Ishikawa (cell line): ENCODE measurements around the gene BCDIN3D.

Source experiments
- CEBPB ChIP-seq: IDR thresholded peaks from 2 replicates; pipeline ENCODE4 v1.6.1; 2012
- EP300 ChIP-seq: IDR thresholded peaks from 2 replicates; pipeline ENCODE4 v1.6.1; 2012; ENCODE audit warnings: borderline replicate concordance
- TAF1 ChIP-seq: IDR thresholded peaks from 2 replicates; pipeline ENCODE4 v1.6.1; 2012; ENCODE audit warnings: low read depth, mild to moderate bottlenecking
- TCF12 ChIP-seq: IDR thresholded peaks from 2 replicates; pipeline ENCODE4 v1.6.1; 2012; ENCODE audit warnings: low read depth
- TEAD4 ChIP-seq: IDR thresholded peaks from 2 replicates; pipeline ENCODE4 v1.6.1; 2012
- YY1 ChIP-seq: IDR thresholded peaks from 2 replicates; pipeline ENCODE4 v1.6.1; 2012; ENCODE audit warnings: low read depth
- TF ChIP-seq, protein P1 (sequence below): IDR thresholded peaks from 2 replicates; pipeline ENCODE4 v1.6.1; 2012
- TF ChIP-seq, protein P2 (sequence below): IDR thresholded peaks from 2 replicates; pipeline ENCODE4 v1.6.1; 2012

DNA sequence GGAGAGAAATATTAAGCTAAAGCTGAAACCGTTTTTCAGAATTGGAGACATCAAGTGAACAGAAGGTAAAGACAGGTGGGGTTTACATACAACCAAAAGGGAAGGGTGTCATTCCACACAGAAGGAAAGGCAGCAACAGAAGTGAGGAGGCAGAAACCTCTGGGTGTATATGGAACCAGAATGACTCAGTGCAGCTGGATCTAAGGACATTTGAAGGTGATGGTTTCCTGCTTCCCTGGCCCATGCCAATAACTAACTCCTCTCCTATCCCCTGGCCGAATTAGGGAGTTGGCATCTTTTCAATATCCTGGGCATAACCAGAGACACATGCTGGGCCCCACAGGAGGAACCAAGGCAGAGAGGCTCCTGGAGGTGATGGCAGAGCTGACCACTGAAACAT, 23.1 kb downstream of the BCDIN3D start:
- TF ChIP-seq EP300 (no peak), TAF1 (no peak), CEBPB (no peak), TCF12 (no peak), YY1 (no peak), TEAD4 (no peak)
- TF ChIP-seq, protein P1, sequence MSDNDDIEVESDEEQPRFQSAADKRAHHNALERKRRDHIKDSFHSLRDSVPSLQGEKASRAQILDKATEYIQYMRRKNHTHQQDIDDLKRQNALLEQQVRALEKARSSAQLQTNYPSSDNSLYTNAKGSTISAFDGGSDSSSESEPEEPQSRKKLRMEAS: no peak
- TF ChIP-seq, protein P2, sequence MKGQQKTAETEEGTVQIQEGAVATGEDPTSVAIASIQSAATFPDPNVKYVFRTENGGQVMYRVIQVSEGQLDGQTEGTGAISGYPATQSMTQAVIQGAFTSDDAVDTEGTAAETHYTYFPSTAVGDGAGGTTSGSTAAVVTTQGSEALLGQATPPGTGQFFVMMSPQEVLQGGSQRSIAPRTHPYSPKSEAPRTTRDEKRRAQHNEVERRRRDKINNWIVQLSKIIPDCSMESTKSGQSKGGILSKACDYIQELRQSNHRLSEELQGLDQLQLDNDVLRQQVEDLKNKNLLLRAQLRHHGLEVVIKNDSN: no peak
